ENCODE measurements around the gene APOBR.
"Not testable (repeated sequence)": the region's sequence is repeated elsewhere in the genome, so short reads cannot be mapped to it uniquely, and the experiment has no call there.

Gene APOBR

DNA sequence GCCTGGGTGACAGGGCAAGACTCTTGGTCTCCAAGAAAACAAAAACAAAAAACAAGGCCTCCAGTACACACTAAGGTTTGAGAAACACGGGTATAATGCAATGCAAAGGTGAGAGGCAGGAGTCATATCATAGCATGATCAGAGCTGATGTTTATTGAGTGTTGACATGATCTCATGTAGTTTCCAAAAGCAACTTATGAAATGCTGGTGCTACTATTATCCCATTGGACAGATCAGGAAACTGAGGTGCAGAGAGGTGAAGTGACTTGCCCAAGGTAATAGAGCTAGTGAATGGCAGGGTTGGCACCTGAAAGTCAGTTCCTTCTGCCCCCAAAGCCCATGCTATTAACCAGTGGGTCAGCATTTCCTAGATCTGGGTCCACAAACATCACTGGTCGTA is 19.2 kb upstream of the APOBR start:
- Histone ChIP-seq H3K27ac (no peak overlapping the region), H3K4me2 (no peak overlapping the region), H4K20me1 (ENCODE audit: insufficient read depth) (no peaks in the 10 kb centered on the region), H3K4me1 (ENCODE audit: low read depth, poor library complexity, severe bottlenecking) (no peaks in the 10 kb centered on the region), H3K36me3 (ENCODE audit: insufficient read depth) (no peaks in the 10 kb centered on the region), H3K27me3 (ENCODE audit: insufficient read depth, low read depth) (no peaks in the 10 kb centered on the region), H3K4me3 (IDR thresholded peaks at IDR 0.05; ENCODE audit: insufficient read depth, low read depth, low read length) (no peak overlapping the region), H3K9ac (no peak overlapping the region), H2AFZ (ENCODE audit: low read depth) (no peak overlapping the region), H3K79me2 (ENCODE audit: insufficient read depth, low read depth) (no peaks in the 10 kb centered on the region)
- TF ChIP-seq CTCF (conservative IDR thresholded peaks at IDR 0.05; ENCODE audit: low read depth, low read length) = no peak

GRCh38 chr16:28477311-28477920 is 17.0 kb upstream of the APOBR start:
- Histone ChIP-seq H2AFZ (ENCODE audit: low read depth) (no peak overlapping the region), H3K27ac (no peak overlapping the region), H3K27me3 (ENCODE audit: insufficient read depth, low read depth) (no peaks in the 10 kb centered on the region), H3K4me2 (no peak overlapping the region), H3K4me1 (ENCODE audit: low read depth, poor library complexity, severe bottlenecking) (no peaks in the 10 kb centered on the region), H3K36me3 (ENCODE audit: insufficient read depth) (no peaks in the 10 kb centered on the region), H3K4me3 (IDR thresholded peaks at IDR 0.05; ENCODE audit: insufficient read depth, low read depth, low read length) (no peak overlapping the region), H3K9ac (no peak overlapping the region), H4K20me1 (ENCODE audit: insufficient read depth) (no peaks in the 10 kb centered on the region), H3K79me2 (ENCODE audit: insufficient read depth, low read depth) (no peaks in the 10 kb centered on the region)
- no peak for TF ChIP-seq CTCF (conservative IDR thresholded peaks at IDR 0.05; ENCODE audit: low read depth, low read length)

DNA sequence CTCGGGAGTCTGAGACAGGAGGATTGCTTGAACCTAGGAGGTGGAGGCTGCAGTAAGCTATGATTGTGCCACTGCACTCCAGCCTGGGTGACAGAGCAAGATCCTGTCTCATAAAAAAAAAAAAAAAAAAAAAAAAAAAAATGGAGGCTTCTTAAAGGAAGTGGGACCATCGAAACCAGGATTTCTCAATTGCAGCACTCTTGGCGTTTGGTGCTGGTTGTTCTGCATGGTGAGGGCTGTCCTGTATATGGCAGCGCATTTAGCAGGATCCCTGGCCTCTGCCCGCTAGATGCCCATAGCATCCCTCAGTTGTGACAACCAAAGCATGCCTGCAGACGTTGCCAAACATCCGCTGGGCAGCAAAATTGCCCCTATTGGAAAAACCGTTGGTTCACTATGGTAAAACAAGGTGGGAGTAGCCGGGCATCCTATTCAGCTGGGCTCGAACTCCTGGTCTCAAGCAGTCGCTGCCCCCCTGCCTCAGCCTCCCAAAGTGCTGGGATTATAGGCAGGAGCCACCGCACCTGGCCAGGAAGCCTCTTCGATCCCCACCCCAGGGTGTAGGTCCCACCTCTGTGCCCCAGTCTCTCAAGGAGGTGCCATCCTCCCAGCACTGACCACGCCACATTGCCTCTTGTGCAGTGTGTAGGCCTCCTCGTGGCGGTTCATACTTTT is 15.8 kb upstream of the APOBR start:
- no peaks in the 10 kb centered on the region for H3K79me2 ChIP-seq (ENCODE audit: insufficient read depth, low read depth)
- no peaks in the 10 kb centered on the region for H3K27me3 ChIP-seq (ENCODE audit: insufficient read depth, low read depth)
- H3K4me3 ChIP-seq (IDR thresholded peaks at IDR 0.05; ENCODE audit: insufficient read depth, low read depth, low read length) = no peak overlapping the region
- no peak overlapping the region for H2AFZ ChIP-seq (ENCODE audit: low read depth)
- no peak for TF ChIP-seq CTCF (conservative IDR thresholded peaks at IDR 0.05; ENCODE audit: low read depth, low read length)
- no peak overlapping the region for H3K4me2 ChIP-seq
- no peaks in the 10 kb centered on the region for H3K4me1 ChIP-seq (ENCODE audit: low read depth, poor library complexity, severe bottlenecking)
- H3K27ac ChIP-seq = no peak overlapping the region
- H3K9ac ChIP-seq = no peak overlapping the region
- no peaks in the 10 kb centered on the region for H4K20me1 ChIP-seq (ENCODE audit: insufficient read depth)
- no peaks in the 10 kb centered on the region for H3K36me3 ChIP-seq (ENCODE audit: insufficient read depth)

GRCh38 chr16:28482026-28482425 is 12.4 kb upstream of the APOBR start:
- Histone ChIP-seq H3K27me3 (ENCODE audit: insufficient read depth, low read depth) (no peaks in the 10 kb centered on the region), H3K4me2 (no peak overlapping the region), H3K9ac (no peak overlapping the region), H4K20me1 (ENCODE audit: insufficient read depth) (no peaks in the 10 kb centered on the region), H3K4me3 (IDR thresholded peaks at IDR 0.05; ENCODE audit: insufficient read depth, low read depth, low read length) (no peak overlapping the region), H3K27ac (no peak overlapping the region), H3K4me1 (ENCODE audit: low read depth, poor library complexity, severe bottlenecking) (no peaks in the 10 kb centered on the region), H2AFZ (ENCODE audit: low read depth) (no peak overlapping the region), H3K79me2 (ENCODE audit: insufficient read depth, low read depth) (no peaks in the 10 kb centered on the region), H3K36me3 (ENCODE audit: insufficient read depth) (no peaks in the 10 kb centered on the region)
- TF ChIP-seq CTCF (conservative IDR thresholded peaks at IDR 0.05; ENCODE audit: low read depth, low read length) = no peak

DNA sequence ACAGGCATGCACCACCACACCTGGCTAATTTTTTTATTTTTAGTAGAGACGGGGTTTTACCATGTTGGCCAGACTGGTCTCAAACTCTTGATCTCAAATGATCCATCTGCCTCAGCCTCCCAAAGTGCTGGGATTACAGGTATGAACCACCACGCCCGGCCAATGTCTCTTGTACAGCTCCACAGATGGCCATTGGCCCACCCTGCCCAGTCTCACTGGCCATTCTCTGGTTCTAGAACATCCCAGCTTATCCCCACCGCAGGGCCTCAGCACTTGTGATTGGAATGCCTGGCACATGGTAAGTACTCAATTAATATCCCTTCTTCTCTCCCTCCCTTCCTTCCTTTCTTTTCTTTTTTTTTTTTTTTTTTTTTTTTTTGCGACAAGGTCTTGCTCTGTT is 11.1 kb upstream of the APOBR start:
- H3K4me1 ChIP-seq (ENCODE audit: low read depth, poor library complexity, severe bottlenecking); H3K27me3 ChIP-seq (ENCODE audit: insufficient read depth, low read depth); H3K4me3 ChIP-seq (IDR thresholded peaks at IDR 0.05; ENCODE audit: insufficient read depth, low read depth, low read length); H3K36me3 ChIP-seq (ENCODE audit: insufficient read depth); H3K9ac ChIP-seq; H3K27ac ChIP-seq; H3K4me2 ChIP-seq; H2AFZ ChIP-seq (ENCODE audit: low read depth); H4K20me1 ChIP-seq (ENCODE audit: insufficient read depth); H3K79me2 ChIP-seq (ENCODE audit: insufficient read depth, low read depth): not testable (repeated sequence)
